NCI-H69 (cell line): ENCODE results near the gene HMGCR.
"Not testable (repeated sequence)": the region's sequence is repeated elsewhere in the genome, so short reads cannot be mapped to it uniquely, and the experiment has no call there.

Source experiments
- DNase-seq: peaks from one replicate; lab custom pipeline; 2025; lab: John Stamatoyannopoulos, UW

Gene HMGCR

DNA sequence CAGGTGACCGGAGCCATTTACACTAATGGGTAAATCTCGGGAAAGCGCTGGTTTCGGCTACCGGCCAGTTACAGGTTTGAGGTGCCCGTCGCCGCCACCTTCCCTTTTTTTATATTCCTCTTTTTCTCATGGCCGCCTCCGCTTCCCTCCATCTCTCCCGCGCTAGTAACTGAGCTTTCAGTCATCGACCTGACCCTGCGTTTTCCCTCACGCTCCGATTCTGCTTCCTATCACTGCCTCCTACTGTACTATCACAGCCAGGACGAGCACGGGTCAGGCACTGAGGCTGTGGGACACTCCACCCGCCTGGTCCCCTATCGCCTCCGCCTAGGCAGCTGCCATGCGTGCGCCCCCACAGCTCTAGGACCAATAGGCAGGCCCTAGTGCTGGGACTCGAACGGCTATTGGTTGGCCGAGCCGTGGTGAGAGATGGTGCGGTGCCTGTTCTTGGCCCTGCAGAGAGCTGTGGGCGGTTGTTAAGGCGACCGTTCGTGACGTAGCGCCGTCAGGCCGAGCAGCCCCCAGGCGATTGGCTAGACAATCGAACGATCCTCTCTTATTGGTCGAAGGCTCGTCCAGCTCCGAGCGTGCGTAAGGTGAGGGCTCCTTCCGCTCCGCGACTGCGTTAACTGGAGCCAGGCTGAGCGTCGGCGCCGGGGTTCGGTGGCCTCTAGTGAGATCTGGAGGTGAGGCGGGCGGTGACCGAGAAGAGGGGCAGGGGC lies at the start of gene HMGCR:
TSS of gene HMGCR (plus strand) at position 606 of the 722 bp plus-strand sequence. CDS start 5,386 bp downstream, outside the sequence.
- peak; percentile 100 for DNase-seq

GRCh38 chr5:75291844-75292243 lies 45.2 kb upstream of the HMGCR start:
- not testable (repeated sequence) for DNase-seq

DNA sequence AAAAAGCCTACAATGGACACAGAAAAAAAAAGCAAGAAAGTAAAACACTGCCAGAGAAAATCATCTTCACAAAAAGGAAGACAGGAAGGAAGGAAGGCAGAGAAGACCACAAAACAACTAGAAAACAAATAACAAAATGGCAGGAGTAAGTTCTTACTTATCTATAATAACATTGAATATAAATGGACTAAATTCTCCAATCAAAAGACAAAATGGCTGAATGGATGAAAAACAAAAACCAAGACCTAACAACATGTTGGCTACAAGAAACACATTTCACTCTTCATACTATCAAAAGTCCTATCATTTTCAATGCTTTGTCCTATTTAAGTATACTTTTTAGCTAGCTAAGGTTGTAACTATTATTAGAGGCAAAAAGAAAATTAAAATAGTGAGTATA lies 36.9 kb upstream of the HMGCR start:
- no peak for DNase-seq

DNA sequence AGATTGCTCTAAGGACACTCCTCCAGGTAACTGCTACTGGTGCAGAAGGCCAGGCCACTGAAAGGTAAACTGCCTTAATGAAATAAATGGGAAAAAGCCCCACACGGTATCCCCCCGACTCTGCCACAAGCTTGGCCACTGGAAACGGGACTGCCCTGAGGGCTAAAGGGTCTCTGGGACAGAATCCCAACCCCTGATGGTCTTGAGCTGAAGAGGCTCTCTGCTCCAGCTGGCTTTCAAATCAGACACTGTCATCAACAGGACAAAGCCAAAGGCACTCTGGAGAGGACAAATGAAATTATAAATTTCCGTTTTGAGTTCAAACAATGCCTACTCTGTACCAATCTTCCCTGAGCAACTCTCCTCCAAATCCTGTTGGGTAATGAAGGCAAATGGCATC lies 33.6 kb upstream of the HMGCR start:
- no peak for DNase-seq

- not testable (repeated sequence) for DNase-seq
These were observed 32.5 kb upstream of the HMGCR start for GRCh38 chr5:75304486-75304885.

DNA sequence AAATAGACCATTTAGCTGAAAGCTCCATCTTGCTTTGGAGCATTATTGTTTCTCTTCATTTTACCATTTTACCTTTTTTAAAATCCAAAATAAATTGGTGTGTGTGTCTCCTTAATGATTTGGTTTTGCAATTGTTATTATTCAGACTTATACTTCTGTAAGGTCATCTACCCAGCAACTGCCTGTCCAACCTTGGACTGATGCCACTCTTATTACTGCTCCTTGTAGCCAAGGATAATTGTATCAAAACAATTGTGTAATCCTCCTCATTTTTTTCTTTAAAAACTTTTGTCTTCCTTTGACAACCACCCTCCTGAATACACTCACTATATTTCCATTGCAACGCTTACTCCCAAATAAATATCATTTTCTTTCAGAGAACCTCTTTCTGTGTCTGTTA lies 30.3 kb upstream of the HMGCR start:
- DNase-seq: no peak

- no peak for DNase-seq
These were observed 26.8 kb upstream of the HMGCR start for GRCh38 chr5:75310212-75310611.

DNA sequence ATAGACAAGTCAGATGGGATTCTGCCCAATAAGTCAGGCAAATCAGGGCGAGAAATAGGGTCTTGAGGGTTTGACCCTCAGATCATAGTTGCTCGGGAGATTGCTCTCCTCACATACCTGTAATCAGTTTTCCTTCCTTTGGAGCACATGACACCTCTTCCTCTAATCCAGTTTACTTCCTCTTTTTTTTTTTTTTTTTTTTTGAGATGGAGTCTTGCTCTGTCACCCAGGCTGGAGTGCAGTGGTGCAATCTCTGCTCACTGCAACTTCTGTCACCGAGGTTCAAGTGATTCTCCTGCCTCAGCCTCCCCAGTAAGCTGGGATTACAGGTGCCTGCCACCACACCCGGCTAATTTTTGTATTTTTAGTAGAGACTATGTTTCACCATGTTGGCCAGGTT lies 17.9 kb upstream of the HMGCR start:
- not testable (repeated sequence) for DNase-seq

GRCh38 chr5:75319638-75320037 lies 17.4 kb upstream of the HMGCR start:
- no peak for DNase-seq

GRCh38 chr5:75320371-75320770 lies 16.6 kb upstream of the HMGCR start:
- no peak for DNase-seq

GRCh38 chr5:75322066-75322465 lies 15.0 kb upstream of the HMGCR start:
- no peak for DNase-seq

- no peak for DNase-seq
These were observed 12.2 kb upstream of the HMGCR start for GRCh38 chr5:75324791-75325190.

GRCh38 chr5:75325242-75325641 lies 11.8 kb upstream of the HMGCR start:
- no peak for DNase-seq

DNA sequence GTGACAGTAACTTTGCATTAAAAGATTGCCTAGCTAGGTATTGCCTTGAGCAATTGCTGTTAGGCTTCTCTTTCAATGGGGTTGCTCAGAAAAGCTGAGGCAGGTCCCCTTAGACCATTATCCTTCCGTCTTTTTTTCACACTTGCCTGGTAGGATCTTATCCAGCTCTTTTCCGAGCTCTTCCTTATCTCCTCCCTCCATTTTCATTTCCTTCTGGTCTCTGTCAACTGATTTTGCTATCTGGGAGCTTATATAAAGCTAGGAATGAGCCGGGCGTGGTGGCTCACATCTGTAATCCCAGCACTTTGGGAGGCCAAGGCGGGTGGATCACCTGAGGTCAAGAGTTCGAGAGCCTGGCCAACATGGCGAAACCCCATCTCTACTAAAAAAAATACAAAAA lies 6.6 kb upstream of the HMGCR start:
- no peak for DNase-seq

- DNase-seq: no peak
These were observed 5.6 kb upstream of the HMGCR start for GRCh38 chr5:75331095-75332090.

DNA sequence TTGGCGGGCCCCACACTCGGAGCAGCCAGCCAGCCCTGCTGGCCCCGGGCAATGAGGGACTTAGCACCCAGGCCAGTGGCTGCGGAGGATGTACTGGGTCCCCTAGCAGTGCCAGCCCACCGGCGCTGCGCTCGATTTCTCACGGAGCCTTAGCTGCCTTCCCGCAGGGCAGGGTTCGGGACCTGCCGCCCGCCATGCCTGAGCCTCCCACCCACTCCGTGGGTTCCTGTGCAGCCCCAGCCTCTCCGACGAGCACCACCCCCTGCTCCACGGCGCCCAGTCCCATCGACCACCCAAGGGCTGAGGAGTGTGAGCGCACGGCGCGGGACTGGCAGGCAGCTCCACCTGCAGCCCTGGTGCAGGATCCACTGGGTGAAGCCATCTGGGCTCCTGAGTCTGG lies 3.3 kb upstream of the HMGCR start:
- not testable (repeated sequence) for DNase-seq

DNA sequence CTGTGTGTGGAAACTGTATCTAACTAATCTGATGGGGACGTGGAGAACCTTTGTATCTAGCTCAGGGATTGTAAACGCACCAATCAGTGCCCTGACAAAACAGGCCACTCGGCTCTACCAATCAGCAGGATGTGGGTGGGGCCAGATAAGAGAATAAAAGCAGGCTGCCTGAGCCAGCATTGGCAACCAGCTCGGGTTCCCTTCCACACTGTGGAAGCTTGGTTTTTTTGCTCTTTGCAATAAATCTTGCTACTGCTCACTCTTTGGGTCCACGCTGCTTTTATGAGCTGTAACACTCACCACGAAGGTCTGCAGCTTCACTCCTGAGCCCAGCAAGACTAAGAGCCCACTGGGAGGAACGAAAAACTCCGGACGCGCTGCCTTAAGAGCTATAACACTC lies 2.6 kb upstream of the HMGCR start:
- not testable (repeated sequence) for DNase-seq

GRCh38 chr5:75335486-75335885 lies 1.5 kb upstream of the HMGCR start:
- no peak for DNase-seq

DNA sequence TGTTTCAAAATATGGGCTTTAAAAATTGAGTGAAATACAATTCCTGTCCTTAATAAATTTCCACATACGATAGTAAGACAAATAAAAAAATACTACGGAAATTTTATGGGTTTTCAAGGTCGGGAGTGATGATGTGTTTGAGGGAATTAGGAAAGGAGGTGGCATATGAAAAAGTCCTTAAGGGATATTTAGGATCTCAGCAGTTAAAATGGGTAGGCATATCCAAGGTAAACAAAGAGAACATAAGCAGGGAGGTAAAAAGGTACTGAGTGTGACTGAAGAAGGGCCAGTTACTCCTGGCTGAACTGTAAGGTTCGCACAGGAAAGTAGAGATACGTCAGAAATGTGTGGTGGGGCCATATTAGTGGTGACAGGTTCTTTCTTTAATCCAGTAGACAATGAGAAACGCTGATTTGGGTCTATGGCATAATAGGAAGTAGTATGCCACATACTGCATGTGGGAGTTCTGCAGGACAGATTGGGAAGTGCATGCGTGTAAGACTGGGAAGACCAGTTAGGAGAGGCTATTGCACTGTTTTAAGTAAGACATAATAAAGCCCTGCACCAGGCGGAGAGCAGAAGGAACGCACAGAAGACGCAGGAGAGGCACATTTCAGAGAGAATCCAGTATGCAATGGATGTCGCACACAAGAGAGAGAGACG lies 937 bp upstream of the HMGCR start:
- DNase-seq: peak; percentile 86

DNA sequence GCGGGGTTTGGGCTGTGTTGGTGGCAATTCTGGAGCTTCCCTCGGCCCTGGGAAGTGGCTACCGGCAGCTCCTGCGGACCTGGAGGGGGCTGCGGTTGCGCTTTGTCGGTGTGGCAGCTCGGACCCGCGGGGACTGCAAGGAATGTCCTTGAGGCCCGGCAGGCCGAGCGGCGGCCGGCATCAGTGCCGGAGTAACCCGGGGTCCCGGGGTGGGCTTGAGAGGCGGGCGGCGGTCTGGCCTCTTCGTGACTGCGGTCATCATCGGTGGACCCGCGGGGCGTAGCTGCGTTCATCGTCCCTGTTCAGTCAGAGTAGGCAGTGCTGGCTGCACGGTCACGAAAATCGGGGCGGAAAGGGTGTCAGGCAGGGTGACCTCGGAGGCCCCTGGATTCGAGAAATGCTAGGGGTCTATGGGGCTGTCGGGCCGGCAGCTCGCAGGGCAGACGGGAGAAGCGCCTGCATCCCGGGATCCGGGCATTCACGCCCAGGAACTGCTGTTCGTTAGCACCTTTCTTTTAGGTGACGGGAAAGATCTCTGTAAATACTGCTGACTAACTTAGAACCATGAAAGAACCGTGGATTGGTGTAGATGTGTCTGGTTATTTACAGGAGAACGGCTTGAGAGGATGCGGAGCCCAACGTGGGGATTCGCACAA lies 474 bp downstream of the HMGCR start:
- peak; percentile 59 for DNase-seq

DNA sequence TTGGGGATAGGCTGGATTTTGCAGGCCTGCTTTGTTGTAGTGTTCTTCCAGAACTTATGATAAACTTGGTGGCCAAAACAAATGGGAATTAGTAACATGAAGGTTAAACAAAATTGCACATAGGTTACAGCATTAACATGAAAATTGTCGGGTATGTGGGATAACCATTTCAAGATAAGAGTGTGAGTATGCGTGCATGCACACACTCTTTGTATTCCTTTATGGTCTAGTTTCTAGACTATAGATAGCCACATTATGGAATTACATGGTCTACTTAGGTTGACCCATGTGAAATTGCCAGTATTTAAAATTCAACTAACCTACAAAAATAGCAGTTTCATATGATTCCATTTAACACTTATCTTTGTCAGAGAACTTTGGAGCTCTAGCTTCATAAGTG lies 1.4 kb downstream of the HMGCR start:
- peak; percentile 20 for DNase-seq
